Ureter (tissue), 1 donor: Measurements from ENCODE around the gene MAPK1. TPM values are rescaled to one million over a fixed set of nuclear protein-coding genes. Genes with fewer than 3 reads are reported as not detected.
"Not testable (repeated sequence)": the region's sequence is repeated elsewhere in the genome, so short reads cannot be mapped to it uniquely, and the experiment has no call there.

Experiments
- DNase-seq: peaks from one replicate; pipeline ENCODE4 v3.0.0-alpha.2; 2020; ENCODE audit warnings: low spot score
- total RNA-seq: library from RNA; stranded (reverse); gene quantifications from one replicate; pipeline ENCODE4 v1.2.4, GENCODE V29; 2023
- donor health status: DM: yes; HTN: yes; CAD: no.

The MAPK1 gene
- total RNA-seq, 1 donor from 2014 or later = 136 TPM

GRCh38 chr22:21791635-21792625 is 75.5 kb downstream of the MAPK1 start:
- DNase-seq = no peak

- not testable (repeated sequence) for DNase-seq
Observed at GRCh38 chr22:21790849-21791610, 76.4 kb downstream of the MAPK1 start.

- no peak for DNase-seq
Observed at GRCh38 chr22:21790359-21790758, 77.1 kb downstream of the MAPK1 start.

- DNase-seq = not testable (repeated sequence)
Observed at GRCh38 chr22:21787565-21787964, 79.9 kb downstream of the MAPK1 start.

GRCh38 chr22:21780259-21780658 is 87.2 kb downstream of the MAPK1 start:
- DNase-seq = no peak

GRCh38 chr22:21779444-21779843 is 88.0 kb downstream of the MAPK1 start:
- no peak for DNase-seq

- DNase-seq = no peak
Observed at GRCh38 chr22:21778705-21779363, 88.6 kb downstream of the MAPK1 start.

- DNase-seq = no peak
Observed at GRCh38 chr22:21771631-21771976, 95.8 kb downstream of the MAPK1 start.

GRCh38 chr22:21768435-21768834 is 99.0 kb downstream of the MAPK1 start:
- no peak for DNase-seq

GRCh38 chr22:21766691-21767462 is 100.6 kb downstream of the MAPK1 start:
- DNase-seq = no peak

- no peak for DNase-seq
Observed at GRCh38 chr22:21765909-21766529, 101.4 kb downstream of the MAPK1 start.

- no peak for DNase-seq
Observed at GRCh38 chr22:21764038-21764804, 103.2 kb downstream of the MAPK1 start.

GRCh38 chr22:21762712-21763581 is 104.5 kb downstream of the MAPK1 start:
- no peak for DNase-seq

GRCh38 chr22:21761994-21762680 is 105.3 kb downstream of the MAPK1 start:
- DNase-seq = no peak

- no peak for DNase-seq
Observed at GRCh38 chr22:21761086-21761485, 106.4 kb downstream of the MAPK1 start.

GRCh38 chr22:21760640-21761039 is 106.8 kb downstream of the MAPK1 start:
- DNase-seq = no peak

GRCh38 chr22:21759646-21760376 is 107.6 kb downstream of the MAPK1 start:
- DNase-seq = no peak

- DNase-seq = no peak
Observed at GRCh38 chr22:21759093-21759492, 108.4 kb downstream of the MAPK1 start.
